GM12878 (cell line): ENCODE measurements around the gene MSH3. TPM values are rescaled to one million over a fixed set of nuclear protein-coding genes. Genes with fewer than 3 reads are reported as not detected.

Experiments used
- BCLAF1 ChIP-seq: fragments of 450-650 bp; IDR thresholded peaks from 2 replicates; pipeline ENCODE4 v1.6.1; 2017; ENCODE audit warnings: antibody characterized with exemption, mild to moderate bottlenecking, moderate library complexity
- CTCF ChIP-seq, 3 experiments: IDR thresholded peaks in 2 of 3; conservative IDR thresholded peaks in 1 of 3; 2 replicates each; pipeline ENCODE4 v1.5.1; 2011; ENCODE audit warnings: low read depth in 3 of 3, low read length in 3 of 3, mild to moderate bottlenecking in 3 of 3, control low read depth in 2 of 3, moderate library complexity in 2 of 3, inconsistent platforms in 1 of 3, mixed read lengths in 1 of 3; ENCODE audit not compliant: control insufficient read depth in 2 of 3, insufficient read depth in 1 of 3; ENCODE audit errors: extremely low read depth in 1 of 3
- EGR1 ChIP-seq, 2 experiments: IDR thresholded peaks; 1 replicate in 1 of 2; 2 replicates in 1 of 2; pipeline ENCODE4 v1.6.1; 2011 to 2012; ENCODE audit warnings: low read depth in 2 of 2, low read length in 2 of 2, borderline replicate concordance in 1 of 2, mild to moderate bottlenecking in 1 of 2, moderate library complexity in 1 of 2
- HSF1 ChIP-seq: fragments of 150-350 bp; IDR thresholded peaks from 2 replicates; pipeline ENCODE4 v1.6.1; 2014; ENCODE audit warnings: mild to moderate bottlenecking, low read depth, low read length
- IKZF2 ChIP-seq, 2 experiments: fragments of 450-650 bp; IDR thresholded peaks; 2 replicates each; pipeline ENCODE4 v1.6.1; 2017; ENCODE audit warnings: mild to moderate bottlenecking in 2 of 2, moderate library complexity in 2 of 2
- KAT2A ChIP-seq: conservative IDR thresholded peaks from 2 replicates; pipeline ENCODE4 v1.6.1; 2011; ENCODE audit warnings: low read depth, low read length; ENCODE audit not compliant: control insufficient read depth
- POLR2AphosphoS2 ChIP-seq: IDR thresholded peaks from 2 replicates; pipeline ENCODE4 v1.6.1; 2011; ENCODE audit warnings: low read depth, mild to moderate bottlenecking, low read length, improper control_type of control experiment, moderate library complexity
- SMC3 ChIP-seq: IDR thresholded peaks from 2 replicates; pipeline ENCODE4 v1.6.1; 2011; ENCODE audit warnings: low read length, improper control_type of control experiment, borderline replicate concordance
- SUPT20H ChIP-seq: IDR thresholded peaks from 2 replicates; pipeline ENCODE4 v1.6.1; 2011; ENCODE audit warnings: low read depth, mild to moderate bottlenecking, low read length, moderate library complexity, borderline replicate concordance; ENCODE audit not compliant: control insufficient read depth
- ZZZ3 ChIP-seq: IDR thresholded peaks from 2 replicates; pipeline ENCODE4 v1.6.1; 2011; ENCODE audit warnings: low read depth; ENCODE audit not compliant: control insufficient read depth, insufficient read length
- polyA plus RNA-seq, 11 experiments: library from polyadenylated mRNA; depleted of rRNA in 4 of 11; unstranded in 6 of 11; stranded (reverse) in 5 of 11; fragments of >200 nt; fragmentation: Nextera tagmentation in 4 of 11; fragmentation: Illumina TruSeq in 1 of 11; extraction: Ambion mirVana in 4 of 11; extraction: Trizol in 1 of 11; gene quantifications; 1 replicate in 1 of 11; 2 replicates in 10 of 11; pipeline versions ENCODE4 v1.2.1 to v1.2.3, GENCODE V29; 2011 to 2016; ENCODE audit warnings: inconsistent platforms in 2 of 11, missing spikeins in 2 of 11, low read depth in 1 of 11
- total RNA-seq, 4 experiments: library from RNA; depleted of rRNA in 3 of 4; stranded (reverse); fragments of >200 nt in 3 of 4; fragmentation: Illumina TruSeq in 1 of 4; extraction: Trizol in 1 of 4; gene quantifications; 2 replicates each; pipeline versions ENCODE4 v1.2.1 to v1.2.3, GENCODE V29; 2013 to 2021

Gene MSH3
- total and polyA plus RNA-seq, 10 of the 15 experiments (the other 5 are each of a cell fraction or from before 2014, with no cell fraction given): 4.7 to 17.5 (median 12.2) TPM

GRCh38 chr5:80703291-80703690, 48.8 kb downstream of the MSH3 start (continued):
- TF ChIP-seq SMC3 (no peak), HSF1 (no peak), KAT2A (no peak), EGR1 (IDR thresholded peaks at IDR 0.05; ENCODE audit: borderline replicate concordance in 1 of 2, low read depth in 2 of 2, low read length in 2 of 2) (no peak), CTCF (IDR thresholded peaks at IDR 0.05 in 2 of 3, conservative IDR thresholded peaks at IDR 0.05 in 1 of 3; ENCODE audit: control insufficient read depth in 2 of 3, extremely low read depth in 1 of 3, insufficient read depth in 1 of 3, low read depth in 3 of 3, low read length in 3 of 3) (no peak), SUPT20H (no peak), ZZZ3 (no peak), BCLAF1 (no peak), POLR2AphosphoS2 (no peak), IKZF2 (IDR thresholded peaks at IDR 0.05) (no peak)
